Measurements from ENCODE around the gene PSMA7.

Gene PSMA7

DNA sequence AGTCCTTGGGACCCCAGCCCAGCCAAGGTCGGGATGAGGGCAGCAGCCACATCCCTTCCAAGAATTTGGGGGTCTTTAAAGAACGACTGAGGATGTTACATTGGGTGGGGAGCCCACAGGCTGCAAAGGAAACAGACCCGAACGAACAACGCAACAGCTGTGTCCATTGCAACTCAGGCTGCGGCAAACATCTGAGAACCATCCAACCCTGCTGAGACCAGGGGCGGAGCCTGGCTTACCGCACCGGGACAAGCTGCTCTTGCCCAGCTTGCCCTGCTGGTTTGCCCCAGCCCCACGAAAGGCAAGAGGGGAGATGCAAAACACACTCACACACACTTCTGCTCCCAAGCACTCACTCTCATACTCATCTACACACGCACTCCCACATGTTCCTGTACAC, 56.0 kb downstream of the PSMA7 start:
- no peak for DNase-seq (ENCODE audit: low spot score)

Data from NAMALWA (cell line).